Measurements from ENCODE around the gene HPSE2. TPM values are rescaled to one million over a fixed set of nuclear protein-coding genes. Genes with fewer than 3 reads are reported as not detected.
A peak's percentile ranks its signal among the peaks of the same experiment; 100 is the strongest.

HPSE2 gene
- total and polyA plus RNA-seq, 8 donors: 0.04 to 1.1 (median 0.05) TPM; not detected in 5

- peaks cover 12 to 15% (median 13%) of the 10 kb centered on the region in 3 donors for H3K4me1 ChIP-seq
- DNase-seq: no peak
- FAIRE-seq: no peak
- H3K4me3 ChIP-seq: no peak overlapping the region
- no peak for TF ChIP-seq CTCF (IDR thresholded peaks at IDR 0.05)
- peak overlapping the region in 1 of 4 donors; percentile 76 for H3K27ac ChIP-seq
- no peaks in the 10 kb centered on the region for H3K27me3 ChIP-seq
- intact Hi-C loops (cut with DNase I): no loop called here
- no peak for ATAC-seq
- no peaks in the 10 kb centered on the region for H3K36me3 ChIP-seq
- WGBS, 2 donors: 91 to 92% methylated on average over 15 of the region's 15 CpGs
- no peaks in the 10 kb centered on the region for H3K9me3 ChIP-seq
Measured at GRCh38 chr10:98458809-98459784, 776.6 kb downstream of the HPSE2 start.

- no peak for ATAC-seq
Measured at GRCh38 chr10:98457721-98458120, 777.9 kb downstream of the HPSE2 start.

GRCh38 chr10:98456686-98457482, 778.8 kb downstream of the HPSE2 start:
- no peak for TF ChIP-seq CTCF (IDR thresholded peaks at IDR 0.05)
- Histone ChIP-seq H3K4me3 (no peak overlapping the region), H3K27me3 (no peaks in the 10 kb centered on the region), H3K9me3 (no peaks in the 10 kb centered on the region), H3K4me1 (peaks cover 12 to 15% (median 13%) of the 10 kb centered on the region in 3 donors), H3K36me3 (no peaks in the 10 kb centered on the region), H3K27ac (no peak overlapping the region)
- DNase-seq (no peak), ATAC-seq (no peak), FAIRE-seq (no peak)
- intact Hi-C loops (cut with DNase I): no loop called here
- 76 to 81% methylated on average over 12 of the region's 12 CpGs for WGBS, 2 donors

More at GRCh38 chr10:98457721-98458120, 777.9 kb downstream of the HPSE2 start:
- intact Hi-C loops (cut with DNase I): no loop called here
- Histone ChIP-seq H3K27ac (no peak overlapping the region), H3K4me3 (no peak overlapping the region), H3K9me3 (no peaks in the 10 kb centered on the region), H3K27me3 (no peaks in the 10 kb centered on the region), H3K4me1 (peaks cover 12 to 15% (median 13%) of the 10 kb centered on the region in 3 donors), H3K36me3 (no peaks in the 10 kb centered on the region)
- no peak for TF ChIP-seq CTCF (IDR thresholded peaks at IDR 0.05)
- WGBS, 2 donors: 67 to 68% methylated on average over 8 of the region's 8 CpGs
- DNase-seq (no peak), FAIRE-seq (no peak)

GRCh38 chr10:98456043-98456570, 779.5 kb downstream of the HPSE2 start:
- no peaks in the 10 kb centered on the region for H3K9me3 ChIP-seq
- intact Hi-C loops (cut with DNase I): no loop called here
- no peak for FAIRE-seq

More at GRCh38 chr10:98456043-98456570, 779.5 kb downstream of the HPSE2 start:
- no peaks in the 10 kb centered on the region for H3K36me3 ChIP-seq
- H3K4me3 ChIP-seq: no peak overlapping the region
- TF ChIP-seq CTCF (IDR thresholded peaks at IDR 0.05): no peak
- no peak overlapping the region for H3K27ac ChIP-seq
- DNase-seq (no peak), ATAC-seq (no peak)
- H3K4me1 ChIP-seq: peaks cover 7 to 10% (median 9%) of the 10 kb centered on the region in 3 donors
- no peaks in the 10 kb centered on the region for H3K27me3 ChIP-seq
- 93 to 96% methylated on average over 4 of the region's 4 CpGs for WGBS, 2 donors

All from pancreas (tissue), 10 donors.